ENCODE data around the gene SPIRE2. TPM values are rescaled to one million over a fixed set of nuclear protein-coding genes. Genes with fewer than 3 reads are reported as not detected.
A peak's percentile ranks its signal among the peaks of the same experiment; 100 is the strongest.
"Not testable (repeated sequence)": the region's sequence is repeated elsewhere in the genome, so short reads cannot be mapped to it uniquely, and the experiment has no call there.

Gene SPIRE2
- total RNA-seq, 2 experiments from 2014 or later: 0.44 to 0.80 TPM

GRCh38 chr16:89834813-89835363 is 6.6 kb downstream of the SPIRE2 start:
- H3K9me3 Mint-ChIP-seq (ENCODE audit: low read depth); ATAC-seq; DNase-seq; H3K36me3 Mint-ChIP-seq; H3K27ac Mint-ChIP-seq; H3K4me3 Mint-ChIP-seq: not testable (repeated sequence)
- H3K27me3 Mint-ChIP-seq: peaks cover 31% of the 10 kb centered on the region
- peaks cover 23% of the 10 kb centered on the region for H3K4me1 Mint-ChIP-seq
- CTCF ChIA-PET: interaction anchor here (1.9 kb wide), 1 partner anchor 26 kb away, joined by 7 read pairs; no protein-coding TSS in a partner anchor

- CTCF ChIA-PET: interaction anchor here (2.2 kb wide), 1 partner anchor 24 kb away, joined by 7 read pairs; no protein-coding TSS in a partner anchor
- not testable (repeated sequence) for H3K9me3 Mint-ChIP-seq (ENCODE audit: low read depth)
Measured at GRCh38 chr16:89836484-89836883, 8.2 kb downstream of the SPIRE2 start.

GRCh38 chr16:89837014-89837546 is 8.8 kb downstream of the SPIRE2 start:
- Mint-ChIP-seq H3K27me3 (peaks cover 23% of the 10 kb centered on the region), H3K4me1 (peaks cover 40% of the 10 kb centered on the region), H3K36me3 (peaks cover 3% of the 10 kb centered on the region), H3K9me3 (ENCODE audit: low read depth) (no peaks in the 10 kb centered on the region), H3K27ac (no peak overlapping the region), H3K4me3 (no peak overlapping the region)
- ATAC-seq (no peak), DNase-seq (no peak)
- CTCF ChIA-PET: interaction anchor here (0.9 to 2.2 kb wide), 7 partner anchors 8 to 137 kb away, joined by 3 to 8 read pairs (median 3); partner anchors contain the start of genes FANCA and SPIRE2

More at GRCh38 chr16:89836484-89836883, 8.2 kb downstream of the SPIRE2 start:
- not testable (repeated sequence) for DNase-seq, H3K27ac Mint-ChIP-seq, H3K4me3 Mint-ChIP-seq, ATAC-seq, H3K36me3 Mint-ChIP-seq
- peaks cover 34% of the 10 kb centered on the region for H3K4me1 Mint-ChIP-seq
- peaks cover 28% of the 10 kb centered on the region for H3K27me3 Mint-ChIP-seq

GRCh38 chr16:89841275-89841674 is 13.0 kb downstream of the SPIRE2 start:
- Mint-ChIP-seq H3K9me3 (ENCODE audit: low read depth) (no peaks in the 10 kb centered on the region), H3K36me3 (peaks cover 3% of the 10 kb centered on the region), H3K4me3 (peak overlapping the region; percentile 46), H3K27me3 (peaks cover 40% of the 10 kb centered on the region), H3K4me1 (peaks cover 53% of the 10 kb centered on the region), H3K27ac (peak overlapping the region; percentile 80)
- peak; percentile 92 for DNase-seq
- ATAC-seq: peak; percentile 74
- CTCF ChIA-PET: interaction anchor here (0.9 to 6.0 kb wide), 6 partner anchors 11 to 69 kb away, joined by 3 to 32 read pairs (median 4); partner anchors contain the start of gene TCF25

GRCh38 chr16:89842471-89843408 is 14.5 kb downstream of the SPIRE2 start:
- H3K27ac Mint-ChIP-seq: no peak overlapping the region
- CTCF ChIA-PET: interaction anchor here (1.0 to 6.0 kb wide), 4 partner anchors 18 to 143 kb away, joined by 3 to 32 read pairs (median 4); no protein-coding TSS in a partner anchor
- ATAC-seq: no peak

GRCh38 chr16:89843409-89844350 is 15.4 kb downstream of the SPIRE2 start:
- H3K9me3 Mint-ChIP-seq (ENCODE audit: low read depth): no peaks in the 10 kb centered on the region

More at GRCh38 chr16:89842471-89843408, 14.5 kb downstream of the SPIRE2 start:
- Mint-ChIP-seq H3K27me3 (peaks cover 47% of the 10 kb centered on the region), H3K4me3 (no peak overlapping the region), H3K4me1 (peaks cover 47% of the 10 kb centered on the region), H3K36me3 (peaks cover 3% of the 10 kb centered on the region), H3K9me3 (ENCODE audit: low read depth) (no peaks in the 10 kb centered on the region)
- no peak for DNase-seq

GRCh38 chr16:89844739-89845339 is 16.6 kb downstream of the SPIRE2 start:
- peaks cover 41% of the 10 kb centered on the region for H3K27me3 Mint-ChIP-seq
- ATAC-seq (no peak), DNase-seq (no peak)
- CTCF ChIA-PET: interaction anchor here (1.2 to 6.0 kb wide), 2 partner anchors 16 to 139 kb away, joined by 3 to 32 read pairs; no protein-coding TSS in a partner anchor
- H3K36me3 Mint-ChIP-seq: peaks cover 3% of the 10 kb centered on the region
- H3K9me3 Mint-ChIP-seq (ENCODE audit: low read depth): no peaks in the 10 kb centered on the region
- H3K4me3 Mint-ChIP-seq: no peak overlapping the region
- no peak overlapping the region for H3K27ac Mint-ChIP-seq
- peaks cover 31% of the 10 kb centered on the region for H3K4me1 Mint-ChIP-seq

More at GRCh38 chr16:89843409-89844350, 15.4 kb downstream of the SPIRE2 start:
- Mint-ChIP-seq H3K36me3 (peaks cover 3% of the 10 kb centered on the region), H3K27ac (no peak overlapping the region), H3K27me3 (peaks cover 47% of the 10 kb centered on the region), H3K4me1 (peaks cover 39% of the 10 kb centered on the region), H3K4me3 (no peak overlapping the region)
- CTCF ChIA-PET: interaction anchor here (1.0 to 6.0 kb wide), 3 partner anchors 17 to 144 kb away, joined by 3 to 32 read pairs (median 3); no protein-coding TSS in a partner anchor
- ATAC-seq (no peak), DNase-seq (no peak)

- ATAC-seq: peak; percentile 32
- Mint-ChIP-seq H3K4me1 (peaks cover 29% of the 10 kb centered on the region), H3K4me3 (no peak overlapping the region), H3K9me3 (ENCODE audit: low read depth) (no peaks in the 10 kb centered on the region), H3K27me3 (peaks cover 38% of the 10 kb centered on the region), H3K36me3 (peaks cover 3% of the 10 kb centered on the region), H3K27ac (no peak overlapping the region)
- CTCF ChIA-PET: interaction anchor here (1.2 to 6.0 kb wide), 2 partner anchors 15 to 140 kb away, joined by 3 to 32 read pairs; no protein-coding TSS in a partner anchor
- peak; percentile 63 for DNase-seq
Measured at GRCh38 chr16:89845417-89845816, 17.1 kb downstream of the SPIRE2 start.

GRCh38 chr16:89847051-89847939 is 19.0 kb downstream of the SPIRE2 start:
- no peak overlapping the region for H3K27ac Mint-ChIP-seq

GRCh38 chr16:89847940-89848297 is 19.6 kb downstream of the SPIRE2 start:
- peaks cover 14% of the 10 kb centered on the region for H3K4me1 Mint-ChIP-seq
- H3K36me3 Mint-ChIP-seq: no peaks in the 10 kb centered on the region
- DNase-seq (no peak), ATAC-seq (no peak)
- peaks cover 27% of the 10 kb centered on the region for H3K27me3 Mint-ChIP-seq
- CTCF ChIA-PET: no interaction called here
- no peak overlapping the region for H3K4me3 Mint-ChIP-seq
- H3K27ac Mint-ChIP-seq: no peak overlapping the region
- no peaks in the 10 kb centered on the region for H3K9me3 Mint-ChIP-seq (ENCODE audit: low read depth)

More at GRCh38 chr16:89847051-89847939, 19.0 kb downstream of the SPIRE2 start:
- DNase-seq (no peak), ATAC-seq (no peak)
- H3K27me3 Mint-ChIP-seq: peaks cover 34% of the 10 kb centered on the region
- CTCF ChIA-PET: interaction anchor here (1.3 kb wide), 1 partner anchor 14 kb away, joined by 3 read pairs; no protein-coding TSS in a partner anchor
- H3K4me1 Mint-ChIP-seq: peaks cover 14% of the 10 kb centered on the region
- no peaks in the 10 kb centered on the region for H3K36me3 Mint-ChIP-seq
- H3K9me3 Mint-ChIP-seq (ENCODE audit: low read depth): no peaks in the 10 kb centered on the region
- no peak overlapping the region for H3K4me3 Mint-ChIP-seq

- Mint-ChIP-seq H3K9me3 (ENCODE audit: low read depth) (no peaks in the 10 kb centered on the region), H3K36me3 (no peaks in the 10 kb centered on the region), H3K27ac (no peak overlapping the region), H3K27me3 (peaks cover 21% of the 10 kb centered on the region), H3K4me3 (no peak overlapping the region), H3K4me1 (peaks cover 11% of the 10 kb centered on the region)
- no peak for DNase-seq
- CTCF ChIA-PET: interaction anchor here (1.0 kb wide), 1 partner anchor 11 kb away, joined by 3 read pairs; no protein-coding TSS in a partner anchor
- ATAC-seq: no peak
Measured at GRCh38 chr16:89848974-89849373, 20.7 kb downstream of the SPIRE2 start.

All from activated CD8-positive, alpha-beta memory T cell treated with anti-CD3 and anti-CD28 coated beads, Interleukin-2, amount 10 ng/mL, durations not matched to agents 7 days and 5 days (primary cell).